HepG2 (cell line): Measurements from ENCODE around the gene SERBP1. TPM values are rescaled to one million over a fixed set of nuclear protein-coding genes. Genes with fewer than 3 reads are reported as not detected.
A peak's percentile ranks its signal among the peaks of the same experiment; 100 is the strongest.

ENCODE experiments used
- FOSL2 ChIP-seq: sonication (generic); formaldehyde crosslinking; IDR thresholded peaks from 2 replicates; pipeline ENCODE4 v1.4.0; 2020; ENCODE audit warnings: missing genetic modification reagents
- GABPA ChIP-seq, 2 experiments: IDR thresholded peaks; 2 replicates each; pipeline ENCODE4 v1.6.1; 2011 to 2016; ENCODE audit warnings: low read depth in 2 of 2, low read length in 1 of 2, missing biosample characterization in 1 of 2, missing genetic modification characterization in 1 of 2
- GATAD2A ChIP-seq: IDR thresholded peaks from 2 replicates; pipeline ENCODE4 v1.6.1; 2016
- HDAC1 ChIP-seq: sonication (generic); formaldehyde crosslinking; IDR thresholded peaks from 2 replicates; pipeline ENCODE4 v1.5.1; 2020; ENCODE audit warnings: mild to moderate bottlenecking, missing genetic modification reagents
- HNRNPUL1 ChIP-seq: fragments of 200-400 bp; formaldehyde crosslinking; IDR thresholded peaks from 2 replicates; pipeline ENCODE4 v1.6.1; 2017; ENCODE audit warnings: low read depth, mild to moderate bottlenecking, low read length, moderate library complexity
- KDM5B ChIP-seq: sonication (generic); formaldehyde crosslinking; IDR thresholded peaks from 2 replicates; pipeline ENCODE4 v1.4.0; 2020; ENCODE audit warnings: missing genetic modification reagents, mild to moderate bottlenecking, borderline replicate concordance
- MBD4 ChIP-seq: IDR thresholded peaks from 2 replicates; pipeline ENCODE4 v1.6.1; 2012; ENCODE audit warnings: low read length, inconsistent platforms, borderline replicate concordance
- MXD4 ChIP-seq: IDR thresholded peaks from 2 replicates; pipeline ENCODE4 v1.6.1; 2016; ENCODE audit warnings: mild to moderate bottlenecking, missing biosample characterization, missing genetic modification reagents
- PTBP1 ChIP-seq: fragments of 200-400 bp; formaldehyde crosslinking; IDR thresholded peaks from 2 replicates; pipeline ENCODE4 v1.6.1; 2018; ENCODE audit warnings: low read length, low read depth; ENCODE audit not compliant: poor library complexity, severe bottlenecking
- THAP11 ChIP-seq: IDR thresholded peaks from 2 replicates; pipeline ENCODE4 v1.6.1; 2016; ENCODE audit warnings: missing biosample characterization, missing genetic modification reagents
- ZBED4 ChIP-seq: sonication (generic); formaldehyde crosslinking; IDR thresholded peaks from 2 replicates; pipeline ENCODE4 v1.4.0; 2020; ENCODE audit warnings: missing genetic modification reagents, borderline replicate concordance
- ZBTB8A ChIP-seq: sonication (generic); formaldehyde crosslinking; IDR thresholded peaks from 2 replicates; pipeline ENCODE4 v1.4.0; 2020; ENCODE audit warnings: mild to moderate bottlenecking, low read depth, missing genetic modification reagents, borderline replicate concordance
- ZNF20 ChIP-seq: sonication (generic); formaldehyde crosslinking; IDR thresholded peaks from 2 replicates; pipeline ENCODE4 v1.4.0; 2020; ENCODE audit warnings: mild to moderate bottlenecking, moderate library complexity, missing genetic modification reagents
- ZNF235 ChIP-seq: sonication (generic); formaldehyde crosslinking; IDR thresholded peaks from 2 replicates; pipeline ENCODE4 v1.8.1; 2023; ENCODE audit warnings: mild to moderate bottlenecking, missing genetic modification reagents, borderline replicate concordance
- ZNF274 ChIP-seq: sonication (generic); formaldehyde crosslinking; IDR thresholded peaks from 2 replicates; pipeline ENCODE4 v1.5.1; 2020; ENCODE audit warnings: mild to moderate bottlenecking, missing genetic modification reagents
- ZNF570 ChIP-seq: sonication (generic); formaldehyde crosslinking; IDR thresholded peaks from 2 replicates; pipeline ENCODE4 v1.4.0; 2020; ENCODE audit warnings: mild to moderate bottlenecking, missing genetic modification reagents, borderline replicate concordance
- ZNF572 ChIP-seq: sonication (generic); formaldehyde crosslinking; IDR thresholded peaks from 2 replicates; pipeline ENCODE4 v1.5.1; 2020; ENCODE audit warnings: mild to moderate bottlenecking, missing genetic modification reagents
- ZNF614 ChIP-seq: IDR thresholded peaks from 2 replicates; pipeline ENCODE4 v1.6.1; 2018; ENCODE audit warnings: missing biosample characterization, missing genetic modification reagents, inconsistent platforms, borderline replicate concordance
- ZNF709 ChIP-seq: sonication (generic); formaldehyde crosslinking; IDR thresholded peaks from 2 replicates; pipeline ENCODE4 v1.5.0; 2020; ENCODE audit warnings: mild to moderate bottlenecking, missing genetic modification reagents
- ZNF772 ChIP-seq: sonication (generic); formaldehyde crosslinking; IDR thresholded peaks from 2 replicates; pipeline ENCODE4 v1.5.0; 2020; ENCODE audit warnings: mild to moderate bottlenecking, missing genetic modification reagents
- ZNF883 ChIP-seq: sonication (generic); formaldehyde crosslinking; IDR thresholded peaks from 2 replicates; pipeline ENCODE4 v1.5.1; 2020; ENCODE audit warnings: mild to moderate bottlenecking, missing genetic modification reagents; ENCODE audit errors: not compliant biosample characterization
- ZSCAN12 ChIP-seq: sonication (generic); formaldehyde crosslinking; IDR thresholded peaks from 2 replicates; pipeline ENCODE4 v1.9.0; 2021; ENCODE audit warnings: mild to moderate bottlenecking, missing genetic modification reagents
- polyA plus RNA-seq, 8 experiments: library from polyadenylated mRNA; depleted of rRNA in 3 of 8; stranded (reverse) in 7 of 8; unstranded in 1 of 8; fragments of >200 nt; fragmentation: Illumina TruSeq in 4 of 8; extraction: Trizol in 4 of 8; gene quantifications; 2 replicates each; pipeline versions ENCODE4 v1.2.1 to v1.2.3, GENCODE V29; 2011 to 2016; ENCODE audit warnings: low read depth in 4 of 8, missing spikeins in 1 of 8, mixed read lengths in 1 of 8; ENCODE audit not compliant: insufficient read depth in 1 of 8
- total RNA-seq, 5 experiments: library from RNA; depleted of rRNA; stranded (reverse); fragments of >200 nt; fragmentation: Illumina TruSeq; extraction: Trizol; gene quantifications; 2 replicates each; pipeline ENCODE4 v1.2.3, GENCODE V29; 2016; ENCODE audit warnings: low read depth in 1 of 5
- TF ChIP-seq, protein P1 (sequence below): sonication (generic); formaldehyde crosslinking; IDR thresholded peaks from 2 replicates; pipeline ENCODE4 v1.8.0; 2023; ENCODE audit warnings: mild to moderate bottlenecking, missing genetic modification reagents
- TF ChIP-seq, protein P2 (sequence below): IDR thresholded peaks from 2 replicates; pipeline ENCODE4 v1.6.1; 2016; ENCODE audit warnings: low read depth, control low read depth

Gene SERBP1
- total and polyA plus RNA-seq, 2 of the 13 experiments (the other 11 are each of a cell fraction or from before 2014, with no cell fraction given): 175 to 281 TPM

DNA sequence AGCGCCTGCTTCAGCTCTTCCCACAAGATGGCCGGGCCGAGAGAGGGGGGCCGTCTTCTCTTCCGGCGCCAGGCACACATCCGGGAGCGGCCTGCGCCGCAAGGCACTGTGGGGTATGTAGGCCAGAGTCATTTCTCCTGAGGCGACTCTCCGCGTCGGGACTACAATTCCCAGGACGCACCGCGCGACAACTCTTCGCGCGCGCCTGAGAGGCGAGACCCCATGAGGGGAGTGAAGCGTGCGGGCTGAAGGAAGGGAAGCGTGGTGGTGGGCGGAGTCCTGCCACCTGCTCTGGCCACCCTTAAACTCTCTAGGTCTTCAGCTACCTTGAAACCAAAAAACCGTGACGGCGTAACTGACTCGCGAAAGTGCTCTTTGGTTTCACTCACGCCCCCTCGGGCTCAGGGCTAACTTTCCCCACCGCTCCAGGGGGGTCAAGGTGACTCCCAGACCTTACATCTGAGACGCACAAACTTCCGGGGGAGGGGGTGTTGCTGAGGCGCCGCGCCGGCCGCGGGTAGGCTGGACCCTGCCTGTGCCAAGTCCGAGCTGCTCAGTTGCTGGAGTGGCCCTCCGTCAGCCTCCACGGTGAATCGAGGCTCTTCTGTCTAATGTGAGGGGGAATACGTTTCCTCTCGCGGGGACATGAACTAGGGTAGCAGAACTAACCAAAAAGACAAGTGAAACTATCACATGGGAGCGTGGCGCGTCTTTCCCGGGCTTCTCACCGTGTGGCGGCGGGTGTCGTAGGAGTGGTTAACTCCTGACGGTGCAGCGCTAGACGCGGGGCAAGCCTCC is at the start of gene SERBP1 (continued):
- TF ChIP-seq, protein P1, sequence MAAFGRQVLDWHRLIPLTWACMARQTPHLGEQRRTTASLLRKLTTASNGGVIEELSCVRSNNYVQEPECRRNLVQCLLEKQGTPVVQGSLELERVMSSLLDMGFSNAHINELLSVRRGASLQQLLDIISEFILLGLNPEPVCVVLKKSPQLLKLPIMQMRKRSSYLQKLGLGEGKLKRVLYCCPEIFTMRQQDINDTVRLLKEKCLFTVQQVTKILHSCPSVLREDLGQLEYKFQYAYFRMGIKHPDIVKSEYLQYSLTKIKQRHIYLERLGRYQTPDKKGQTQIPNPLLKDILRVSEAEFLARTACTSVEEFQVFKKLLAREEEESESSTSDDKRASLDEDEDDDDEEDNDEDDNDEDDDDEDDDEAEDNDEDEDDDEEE (CRISPR knock-in tag): 0 out of 2 replicates have a peak, but pooled peaks have one; percentile 73
- TF ChIP-seq HDAC1 (peak; percentile 83), ZBED4 (peak; percentile 15; the same call in 1 of the 2 replicates), GATAD2A (CRISPR knock-in tag) (peak; percentile 56), MBD4 (no peak), ZNF235 (0 out of 2 replicates have a peak, but pooled peaks have one; percentile 62), ZBTB8A (0 out of 2 replicates have a peak, but pooled peaks have one; percentile 70), ZNF883 (CRISPR knock-in tag) (peak; percentile 52), ZNF274 (CRISPR knock-in tag) (peak; percentile 79), THAP11 (CRISPR knock-in tag) (peak; percentile 98), HNRNPUL1 (no peak), GABPA (IDR thresholded peaks at IDR 0.05; ENCODE audit: low read depth, low read length) (peak; percentile 83), GABPA (CRISPR knock-in tag; IDR thresholded peaks at IDR 0.05; ENCODE audit: low read depth) (peak; percentile 95), ZNF772 (peak; percentile 18; the same call in 1 of the 2 replicates), FOSL2 (no peak), ZNF572 (CRISPR knock-in tag) (peak; percentile 60; the same call in 1 of the 2 replicates), ZSCAN12 (CRISPR knock-in tag) (no peak), ZNF20 (peak; percentile 84), PTBP1 (no peak), ZNF709 (peak; percentile 88), ZNF614 (CRISPR knock-in tag) (peak; percentile 70; the same call in 1 of the 2 replicates), ZNF570 (CRISPR knock-in tag) (no peak), MXD4 (peak; percentile 82; the same call in 1 of the 2 replicates), KDM5B (CRISPR knock-in tag) (peak; percentile 73; the same call in 1 of the 2 replicates)
- TF ChIP-seq, protein P2, sequence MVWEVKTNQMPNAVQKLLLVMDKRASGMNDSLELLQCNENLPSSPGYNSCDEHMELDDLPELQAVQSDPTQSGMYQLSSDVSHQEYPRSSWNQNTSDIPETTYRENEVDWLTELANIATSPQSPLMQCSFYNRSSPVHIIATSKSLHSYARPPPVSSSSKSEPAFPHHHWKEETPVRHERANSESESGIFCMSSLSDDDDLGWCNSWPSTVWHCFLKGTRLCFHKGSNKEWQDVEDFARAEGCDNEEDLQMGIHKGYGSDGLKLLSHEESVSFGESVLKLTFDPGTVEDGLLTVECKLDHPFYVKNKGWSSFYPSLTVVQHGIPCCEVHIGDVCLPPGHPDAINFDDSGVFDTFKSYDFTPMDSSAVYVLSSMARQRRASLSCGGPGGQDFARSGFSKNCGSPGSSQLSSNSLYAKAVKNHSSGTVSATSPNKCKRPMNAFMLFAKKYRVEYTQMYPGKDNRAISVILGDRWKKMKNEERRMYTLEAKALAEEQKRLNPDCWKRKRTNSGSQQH (CRISPR knock-in tag): peak; percentile 82; the same call in 1 of the 2 replicates
